G401 (cell line): Measurements from ENCODE around the gene PIF1. TPM values are rescaled to one million over a fixed set of nuclear protein-coding genes. Genes with fewer than 3 reads are reported as not detected.

Experiments used
- DNase-seq: peaks from one replicate; pipeline ENCODE4 v3.0.0-alpha.2; 2015; ENCODE audit warnings: low spot score
- in situ Hi-C: cut with HindIII; loops from 2 replicates; pipeline ENCODE4 v1.10.0; 2016; ENCODE audit warnings: low sequenced_read_pairs, mixed read lengths
- total RNA-seq: library from RNA; depleted of rRNA; stranded (reverse); fragments of >200 nt; shearing (Covaris generic); gene quantifications from 2 replicates; pipeline ENCODE4 v1.2.3, GENCODE V29; 2014; rRNA removed

Gene PIF1
- 23.0 and 37.9 TPM in 2 replicates for total RNA-seq

- peak; percentile 99 for DNase-seq
- in situ Hi-C loops = no loop called here
Observed at GRCh38 chr15:64825431-64826294, at the start of gene PIF1. Gene PIF1 (minus strand): TSS chr15:64825647. CDS start chr15:64824335, 1,312 bp downstream.

- DNase-seq = no peak
- in situ Hi-C loops = no loop called here
Observed at GRCh38 chr15:64870353-64870752, 44.9 kb upstream of the PIF1 start.

- no peak for DNase-seq
- in situ Hi-C loops = no loop called here
Observed at GRCh38 chr15:64869501-64869900, 44.1 kb upstream of the PIF1 start.

- in situ Hi-C loops = no loop called here
- no peak for DNase-seq
Observed at GRCh38 chr15:64865998-64866520, 40.6 kb upstream of the PIF1 start.

- DNase-seq = no peak
- in situ Hi-C loops = no loop called here
Observed at GRCh38 chr15:64865126-64865997, 39.9 kb upstream of the PIF1 start.

GRCh38 chr15:64864068-64864467 lies 38.6 kb upstream of the PIF1 start:
- in situ Hi-C loops = no loop called here
- DNase-seq = no peak

- DNase-seq = no peak
- in situ Hi-C loops = no loop called here
Observed at GRCh38 chr15:64862408-64862807, 37.0 kb upstream of the PIF1 start.

GRCh38 chr15:64861960-64862359 lies 36.5 kb upstream of the PIF1 start:
- in situ Hi-C loops = no loop called here
- DNase-seq = no peak

GRCh38 chr15:64861331-64861730 lies 35.9 kb upstream of the PIF1 start:
- in situ Hi-C loops = no loop called here

GRCh38 chr15:64859226-64859625 lies 33.8 kb upstream of the PIF1 start:
- in situ Hi-C loops = no loop called here
- DNase-seq = no peak

More at GRCh38 chr15:64861331-64861730, 35.9 kb upstream of the PIF1 start:
- DNase-seq = no peak

GRCh38 chr15:64858021-64858575 lies 32.7 kb upstream of the PIF1 start:
- in situ Hi-C loops = no loop called here
- no peak for DNase-seq

- no peak for DNase-seq
- in situ Hi-C loops = no loop called here
Observed at GRCh38 chr15:64857421-64857820, 32.0 kb upstream of the PIF1 start.

GRCh38 chr15:64856429-64857145 lies 31.1 kb upstream of the PIF1 start:
- in situ Hi-C loops = no loop called here
- peak; percentile 36 for DNase-seq

GRCh38 chr15:64855205-64855975 lies 29.9 kb upstream of the PIF1 start:
- DNase-seq = no peak
- in situ Hi-C loops = no loop called here

GRCh38 chr15:64854526-64854925 lies 29.1 kb upstream of the PIF1 start:
- in situ Hi-C loops = no loop called here
- no peak for DNase-seq

- in situ Hi-C loops = no loop called here
- no peak for DNase-seq
Observed at GRCh38 chr15:64854041-64854440, 28.6 kb upstream of the PIF1 start.

GRCh38 chr15:64851503-64851840 lies 26.0 kb upstream of the PIF1 start:
- no peak for DNase-seq
- in situ Hi-C loops = no loop called here

- in situ Hi-C loops = no loop called here
Observed at GRCh38 chr15:64850778-64851502, 25.5 kb upstream of the PIF1 start.

More at GRCh38 chr15:64850778-64851502, 25.5 kb upstream of the PIF1 start:
- DNase-seq = no peak
